ENCODE results near the gene NUP210L. TPM values are rescaled to one million over a fixed set of nuclear protein-coding genes. Genes with fewer than 3 reads are reported as not detected.

NUP210L gene
- total RNA-seq, 1 donor from 2014 or later: 0.05 TPM

GRCh38 chr1:154176337-154176736 is 21.5 kb upstream of the NUP210L start:
- Mint-ChIP-seq H3K27ac (no peak overlapping the region), H3K4me1 (ENCODE audit: low read depth) (peaks cover 33% of the 10 kb centered on the region)
- no peak for TF ChIP-seq CTCF (IDR thresholded peaks at IDR 0.05; ENCODE audit: unreplicated experiment)

DNA sequence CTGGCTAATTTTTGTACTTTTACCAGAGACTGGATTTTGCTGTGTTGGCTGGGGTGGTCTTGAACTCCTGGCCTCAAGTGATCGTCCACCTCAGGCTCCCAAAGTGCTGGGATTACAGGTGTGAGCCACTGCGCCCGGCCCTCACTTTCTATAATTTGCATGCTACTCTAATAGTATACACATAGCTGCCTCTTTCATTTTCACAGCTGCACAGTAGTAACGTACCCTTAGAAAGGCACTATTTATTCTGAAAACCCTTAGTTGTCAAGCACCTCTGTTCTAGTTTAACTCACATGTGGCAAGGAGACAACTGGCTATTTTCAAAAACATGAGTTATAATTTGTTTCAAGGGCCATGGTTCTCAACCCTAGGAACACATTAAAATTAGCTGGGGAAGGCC is 19.8 kb upstream of the NUP210L start:
- Mint-ChIP-seq H3K27me3 (no peaks in the 10 kb centered on the region), H3K27ac (no peak overlapping the region), H3K9me3 (ENCODE audit: low read depth) (no peaks in the 10 kb centered on the region), H3K4me1 (ENCODE audit: low read depth) (peaks cover 18% of the 10 kb centered on the region), H3K36me3 (ENCODE audit: insufficient read depth) (peaks cover 27% of the 10 kb centered on the region), H3K4me3 (ENCODE audit: low read depth) (no peak overlapping the region)
- TF ChIP-seq CTCF (IDR thresholded peaks at IDR 0.05; ENCODE audit: unreplicated experiment): no peak
- DNase-seq (ENCODE audit: low spot score, unreplicated experiment): no peak

More at GRCh38 chr1:154176337-154176736, 21.5 kb upstream of the NUP210L start:
- Mint-ChIP-seq H3K27me3 (no peaks in the 10 kb centered on the region), H3K4me3 (ENCODE audit: low read depth) (no peak overlapping the region), H3K36me3 (ENCODE audit: insufficient read depth) (peaks cover 18% of the 10 kb centered on the region), H3K9me3 (ENCODE audit: low read depth) (no peaks in the 10 kb centered on the region)
- no peak for DNase-seq (ENCODE audit: low spot score, unreplicated experiment)

GRCh38 chr1:154171880-154172279 is 17.0 kb upstream of the NUP210L start:
- no peak for DNase-seq (ENCODE audit: low spot score, unreplicated experiment)
- TF ChIP-seq CTCF (IDR thresholded peaks at IDR 0.05; ENCODE audit: unreplicated experiment): no peak
- Mint-ChIP-seq H3K27ac (peak overlapping the region; percentile 5), H3K9me3 (ENCODE audit: low read depth) (no peaks in the 10 kb centered on the region), H3K36me3 (ENCODE audit: insufficient read depth) (peaks cover 34% of the 10 kb centered on the region), H3K27me3 (no peaks in the 10 kb centered on the region), H3K4me1 (ENCODE audit: low read depth) (no peaks in the 10 kb centered on the region), H3K4me3 (ENCODE audit: low read depth) (no peak overlapping the region)

- TF ChIP-seq CTCF (IDR thresholded peaks at IDR 0.05; ENCODE audit: unreplicated experiment): no peak
- H3K9me3 Mint-ChIP-seq (ENCODE audit: low read depth): no peaks in the 10 kb centered on the region
- no peaks in the 10 kb centered on the region for H3K27me3 Mint-ChIP-seq
- no peak for DNase-seq (ENCODE audit: low spot score, unreplicated experiment)
- no peaks in the 10 kb centered on the region for H3K4me1 Mint-ChIP-seq (ENCODE audit: low read depth)
- H3K36me3 Mint-ChIP-seq (ENCODE audit: insufficient read depth): peaks cover 34% of the 10 kb centered on the region
- H3K27ac Mint-ChIP-seq: no peak overlapping the region
- no peak overlapping the region for H3K4me3 Mint-ChIP-seq (ENCODE audit: low read depth)
Measured at GRCh38 chr1:154171223-154171583, 16.3 kb upstream of the NUP210L start.

GRCh38 chr1:154170547-154171222 is 15.8 kb upstream of the NUP210L start:
- peaks cover 38% of the 10 kb centered on the region for H3K36me3 Mint-ChIP-seq (ENCODE audit: insufficient read depth)
- H3K27me3 Mint-ChIP-seq: no peaks in the 10 kb centered on the region

More at GRCh38 chr1:154170547-154171222, 15.8 kb upstream of the NUP210L start:
- Mint-ChIP-seq H3K4me3 (ENCODE audit: low read depth) (no peak overlapping the region), H3K4me1 (ENCODE audit: low read depth) (no peaks in the 10 kb centered on the region), H3K27ac (no peak overlapping the region), H3K9me3 (ENCODE audit: low read depth) (no peaks in the 10 kb centered on the region)
- no peak for TF ChIP-seq CTCF (IDR thresholded peaks at IDR 0.05; ENCODE audit: unreplicated experiment)
- DNase-seq (ENCODE audit: low spot score, unreplicated experiment): no peak
